SK-N-SH treated with all-trans-retinoic acid at 6 μM for 48 hours (cell line): ENCODE measurements around the gene TPM4.

ENCODE experiments used
- ATAC-seq: fragments of 200-7000 bp; cut with Tn5 transposase; 3 replicates; pipeline ENCODE4 v1.9.1; 2020; ENCODE audit warnings: mild to moderate bottlenecking, moderate library complexity
- ARNTL ChIP-seq: fragments of 450-650 bp; formaldehyde crosslinking; IDR thresholded peaks from 2 replicates; pipeline ENCODE4 v1.5.0; 2020; ENCODE audit warnings: low read depth, mild to moderate bottlenecking, moderate library complexity, borderline replicate concordance
- CREB5 ChIP-seq: fragments of 250-450 bp; sonication (Bioruptor Pico); IDR thresholded peaks from 2 replicates; pipeline ENCODE4 v1.5.1; 2020; ENCODE audit warnings: low read depth, mild to moderate bottlenecking, moderate library complexity
- CSDC2 ChIP-seq: fragments of 250-450 bp; sonication (Bioruptor Pico); IDR thresholded peaks from 2 replicates; pipeline ENCODE4 v1.5.0; 2020; ENCODE audit warnings: mild to moderate bottlenecking, moderate library complexity
- CSRNP3 ChIP-seq: fragments of 250-450 bp; sonication (Bioruptor Pico); IDR thresholded peaks from 2 replicates; pipeline ENCODE4 v1.5.1; 2021; ENCODE audit warnings: mild to moderate bottlenecking, moderate library complexity
- ESRRG ChIP-seq: fragments of 250-450 bp; sonication (Bioruptor Pico); IDR thresholded peaks from 2 replicates; pipeline ENCODE4 v1.6.1; 2021; ENCODE audit warnings: mild to moderate bottlenecking
- GLIS3 ChIP-seq: fragments of 250-450 bp; sonication (Bioruptor Pico); IDR thresholded peaks from 2 replicates; pipeline ENCODE4 v1.5.0; 2020; ENCODE audit warnings: mild to moderate bottlenecking, moderate library complexity
- ISL1 ChIP-seq: fragments of 250-450 bp; sonication (Bioruptor Pico); IDR thresholded peaks from 2 replicates; pipeline ENCODE4 v2.1.2; 2022; ENCODE audit warnings: mild to moderate bottlenecking, moderate library complexity
- OSR1 ChIP-seq: fragments of 250-450 bp; sonication (Bioruptor Pico); IDR thresholded peaks from 2 replicates; pipeline ENCODE4 v1.8.0; 2022; ENCODE audit warnings: moderate library complexity, mild to moderate bottlenecking, inconsistent platforms
- RARB ChIP-seq: fragments of 250-450 bp; sonication (Bioruptor Pico); IDR thresholded peaks from 2 replicates; pipeline ENCODE4 v1.8.0; 2021; ENCODE audit warnings: mild to moderate bottlenecking, moderate library complexity
- SNAI2 ChIP-seq: fragments of 250-450 bp; sonication (Bioruptor Pico); IDR thresholded peaks from 2 replicates; pipeline ENCODE4 v1.5.0; 2020; ENCODE audit warnings: mild to moderate bottlenecking, moderate library complexity
- TOX ChIP-seq: fragments of 250-450 bp; sonication (Bioruptor Pico); IDR thresholded peaks from 2 replicates; pipeline ENCODE4 v1.8.0; 2021; ENCODE audit warnings: mild to moderate bottlenecking, moderate library complexity, borderline replicate concordance
- ZC3H10 ChIP-seq: fragments of 250-450 bp; sonication (Bioruptor Pico); IDR thresholded peaks from 2 replicates; pipeline ENCODE4 v1.5.1; 2021; ENCODE audit warnings: mild to moderate bottlenecking, moderate library complexity
- ZFP3 ChIP-seq: fragments of 250-450 bp; sonication (Bioruptor Pico); IDR thresholded peaks from 2 replicates; pipeline ENCODE4 v1.5.0; 2020; ENCODE audit warnings: mild to moderate bottlenecking, moderate library complexity
- ZFP30 ChIP-seq: fragments of 450-650 bp; formaldehyde crosslinking; IDR thresholded peaks from 2 replicates; pipeline ENCODE4 v1.5.0; 2022; ENCODE audit warnings: mild to moderate bottlenecking, moderate library complexity
- ZNF565 ChIP-seq: fragments of 450-650 bp; formaldehyde crosslinking; conservative IDR thresholded peaks from 2 replicates; pipeline ENCODE4 v1.5.0; 2020; ENCODE audit warnings: low read depth, mild to moderate bottlenecking, moderate library complexity
- ZNF70 ChIP-seq: fragments of 450-650 bp; formaldehyde crosslinking; IDR thresholded peaks from 2 replicates; pipeline ENCODE4 v1.5.0; 2020; ENCODE audit warnings: mild to moderate bottlenecking, moderate library complexity
- ZNF8 ChIP-seq: fragments of 450-650 bp; formaldehyde crosslinking; IDR thresholded peaks from 2 replicates; pipeline ENCODE4 v1.5.0; 2020; ENCODE audit warnings: mild to moderate bottlenecking, moderate library complexity
- TF ChIP-seq, protein P1 (sequence below): fragments of 250-450 bp; sonication (Bioruptor Pico); IDR thresholded peaks from 2 replicates; pipeline ENCODE4 v1.5.0; 2020; ENCODE audit warnings: mild to moderate bottlenecking, moderate library complexity
- TF ChIP-seq, protein P2 (sequence below): fragments of 250-450 bp; sonication (Bioruptor Pico); IDR thresholded peaks from 2 replicates; pipeline ENCODE4 v1.8.0; 2021; ENCODE audit warnings: low read depth, mild to moderate bottlenecking, moderate library complexity, borderline replicate concordance
- TF ChIP-seq, protein P3 (sequence below): fragments of 250-450 bp; sonication (Bioruptor Pico); IDR thresholded peaks from 2 replicates; pipeline ENCODE4 v1.8.0; 2020; ENCODE audit warnings: mild to moderate bottlenecking, moderate library complexity, borderline replicate concordance

The TPM4 gene

DNA sequence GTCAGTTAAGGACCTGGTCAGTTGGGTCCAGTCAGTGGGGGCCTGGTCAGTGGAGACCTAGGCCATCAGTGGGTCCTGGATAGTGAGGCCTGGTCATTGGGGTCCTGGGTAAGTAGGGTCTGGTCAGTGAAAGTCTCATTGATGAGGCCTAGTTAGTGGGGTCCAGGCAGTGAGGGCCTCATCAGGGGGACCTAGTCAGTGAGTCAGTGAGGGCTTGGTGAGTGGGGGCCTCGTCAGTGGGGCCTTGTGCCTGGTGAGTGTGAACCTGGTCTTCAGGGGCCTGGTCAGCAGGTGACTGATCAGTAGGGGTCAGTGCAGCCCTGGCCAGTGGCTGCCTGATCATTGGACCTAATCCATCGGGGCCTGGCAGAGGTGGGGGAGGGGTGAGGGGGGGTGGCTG is 42.6 kb upstream of the TPM4 start (continued):
- TF ChIP-seq, protein P1, sequence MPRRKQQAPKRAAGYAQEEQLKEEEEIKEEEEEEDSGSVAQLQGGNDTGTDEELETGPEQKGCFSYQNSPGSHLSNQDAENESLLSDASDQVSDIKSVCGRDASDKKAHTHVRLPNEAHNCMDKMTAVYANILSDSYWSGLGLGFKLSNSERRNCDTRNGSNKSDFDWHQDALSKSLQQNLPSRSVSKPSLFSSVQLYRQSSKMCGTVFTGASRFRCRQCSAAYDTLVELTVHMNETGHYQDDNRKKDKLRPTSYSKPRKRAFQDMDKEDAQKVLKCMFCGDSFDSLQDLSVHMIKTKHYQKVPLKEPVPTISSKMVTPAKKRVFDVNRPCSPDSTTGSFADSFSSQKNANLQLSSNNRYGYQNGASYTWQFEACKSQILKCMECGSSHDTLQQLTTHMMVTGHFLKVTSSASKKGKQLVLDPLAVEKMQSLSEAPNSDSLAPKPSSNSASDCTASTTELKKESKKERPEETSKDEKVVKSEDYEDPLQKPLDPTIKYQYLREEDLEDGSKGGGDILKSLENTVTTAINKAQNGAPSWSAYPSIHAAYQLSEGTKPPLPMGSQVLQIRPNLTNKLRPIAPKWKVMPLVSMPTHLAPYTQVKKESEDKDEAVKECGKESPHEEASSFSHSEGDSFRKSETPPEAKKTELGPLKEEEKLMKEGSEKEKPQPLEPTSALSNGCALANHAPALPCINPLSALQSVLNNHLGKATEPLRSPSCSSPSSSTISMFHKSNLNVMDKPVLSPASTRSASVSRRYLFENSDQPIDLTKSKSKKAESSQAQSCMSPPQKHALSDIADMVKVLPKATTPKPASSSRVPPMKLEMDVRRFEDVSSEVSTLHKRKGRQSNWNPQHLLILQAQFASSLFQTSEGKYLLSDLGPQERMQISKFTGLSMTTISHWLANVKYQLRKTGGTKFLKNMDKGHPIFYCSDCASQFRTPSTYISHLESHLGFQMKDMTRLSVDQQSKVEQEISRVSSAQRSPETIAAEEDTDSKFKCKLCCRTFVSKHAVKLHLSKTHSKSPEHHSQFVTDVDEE (CRISPR knock-in tag), result no peak

DNA sequence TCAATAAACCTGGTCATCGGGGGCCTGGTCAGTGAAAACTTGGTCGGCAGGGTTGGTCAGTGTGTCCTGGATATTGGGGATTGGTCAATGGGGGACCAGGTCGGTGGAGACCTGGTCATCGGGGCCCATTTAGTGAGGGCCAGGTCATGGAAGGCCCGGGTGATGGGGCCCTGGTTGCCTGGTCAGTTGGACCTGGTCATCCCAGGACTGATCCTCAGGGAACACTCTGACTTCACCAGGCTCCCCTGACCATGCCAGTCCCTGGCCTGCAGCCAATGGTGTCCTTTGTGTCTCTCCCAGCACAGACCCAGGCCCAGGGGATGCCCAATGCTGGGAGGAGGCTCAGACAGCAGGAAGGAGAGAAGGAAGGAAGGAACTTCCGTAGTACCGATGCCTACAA is 42.1 kb upstream of the TPM4 start:
- ATAC-seq, result no peak
- TF ChIP-seq ARNTL (no peak), ZNF565 (no peak), CREB5 (CRISPR knock-in tag) (no peak), ESRRG (CRISPR knock-in tag) (no peak), OSR1 (CRISPR knock-in tag) (no peak), ZNF70 (no peak), GLIS3 (CRISPR knock-in tag) (no peak), ZC3H10 (CRISPR knock-in tag) (no peak), TOX (no peak), CSDC2 (CRISPR knock-in tag) (no peak), RARB (CRISPR knock-in tag) (no peak), ZFP3 (CRISPR knock-in tag) (no peak), ZFP30 (CRISPR knock-in tag) (no peak), ISL1 (no peak), ZNF8 (no peak), SNAI2 (CRISPR knock-in tag) (no peak), CSRNP3 (no peak)
- TF ChIP-seq, protein P2, sequence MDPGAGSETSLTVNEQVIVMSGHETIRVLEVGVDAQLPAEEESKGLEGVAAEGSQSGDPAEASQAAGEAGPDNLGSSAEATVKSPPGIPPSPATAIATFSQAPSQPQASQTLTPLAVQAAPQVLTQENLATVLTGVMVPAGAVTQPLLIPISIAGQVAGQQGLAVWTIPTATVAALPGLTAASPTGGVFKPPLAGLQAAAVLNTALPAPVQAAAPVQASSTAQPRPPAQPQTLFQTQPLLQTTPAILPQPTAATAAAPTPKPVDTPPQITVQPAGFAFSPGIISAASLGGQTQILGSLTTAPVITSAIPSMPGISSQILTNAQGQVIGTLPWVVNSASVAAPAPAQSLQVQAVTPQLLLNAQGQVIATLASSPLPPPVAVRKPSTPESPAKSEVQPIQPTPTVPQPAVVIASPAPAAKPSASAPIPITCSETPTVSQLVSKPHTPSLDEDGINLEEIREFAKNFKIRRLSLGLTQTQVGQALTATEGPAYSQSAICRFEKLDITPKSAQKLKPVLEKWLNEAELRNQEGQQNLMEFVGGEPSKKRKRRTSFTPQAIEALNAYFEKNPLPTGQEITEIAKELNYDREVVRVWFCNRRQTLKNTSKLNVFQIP (CRISPR knock-in tag), result no peak
- TF ChIP-seq, protein P3, sequence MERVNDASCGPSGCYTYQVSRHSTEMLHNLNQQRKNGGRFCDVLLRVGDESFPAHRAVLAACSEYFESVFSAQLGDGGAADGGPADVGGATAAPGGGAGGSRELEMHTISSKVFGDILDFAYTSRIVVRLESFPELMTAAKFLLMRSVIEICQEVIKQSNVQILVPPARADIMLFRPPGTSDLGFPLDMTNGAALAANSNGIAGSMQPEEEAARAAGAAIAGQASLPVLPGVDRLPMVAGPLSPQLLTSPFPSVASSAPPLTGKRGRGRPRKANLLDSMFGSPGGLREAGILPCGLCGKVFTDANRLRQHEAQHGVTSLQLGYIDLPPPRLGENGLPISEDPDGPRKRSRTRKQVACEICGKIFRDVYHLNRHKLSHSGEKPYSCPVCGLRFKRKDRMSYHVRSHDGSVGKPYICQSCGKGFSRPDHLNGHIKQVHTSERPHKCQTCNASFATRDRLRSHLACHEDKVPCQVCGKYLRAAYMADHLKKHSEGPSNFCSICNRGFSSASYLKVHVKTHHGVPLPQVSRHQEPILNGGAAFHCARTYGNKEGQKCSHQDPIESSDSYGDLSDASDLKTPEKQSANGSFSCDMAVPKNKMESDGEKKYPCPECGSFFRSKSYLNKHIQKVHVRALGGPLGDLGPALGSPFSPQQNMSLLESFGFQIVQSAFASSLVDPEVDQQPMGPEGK, result no peak
- TF ChIP-seq, protein P1 (CRISPR knock-in tag), result no peak
